Thoracic aorta (tissue), 2 donors: Measurements from ENCODE around the gene SLC25A41. TPM values are rescaled to one million over a fixed set of nuclear protein-coding genes. Genes with fewer than 3 reads are reported as not detected.

ENCODE experiments used
- ATAC-seq: fragments of 150-250 bp; one replicate; pipeline ENCODE4 v1.8.0; 2017; ENCODE audit warnings: low read depth; ENCODE audit not compliant: insufficient number of reproducible peaks, low FRiP score
- DNase-seq: peaks from one replicate; pipeline ENCODE4 v3.0.0-alpha.2; 2020; ENCODE audit warnings: low spot score
- H3K27ac ChIP-seq, 2 donors: fragments of 200-600 bp; sonication (generic); 1 replicate in 1 of 2; 2 replicates in 1 of 2; pipeline ENCODE4 v1.5.1; 2016; ENCODE audit warnings: mild to moderate bottlenecking in 2 of 2, moderate library complexity in 2 of 2
- H3K27me3 ChIP-seq: fragments of 200-600 bp; sonication (generic); replicated peaks from 2 replicates; pipeline ENCODE4 v1.6.0; 2016; ENCODE audit warnings: mild to moderate bottlenecking; ENCODE audit not compliant: insufficient read depth
- H3K36me3 ChIP-seq: fragments of 200-600 bp; sonication (generic); one replicate; pipeline ENCODE4 v1.5.1; 2016
- H3K4me1 ChIP-seq, 2 donors: fragments of 200-600 bp; sonication (generic); 1 replicate in 1 of 2; 2 replicates in 1 of 2; pipeline versions ENCODE4 v1.5.1 to v1.6.0; 2016; ENCODE audit warnings: low read depth in 2 of 2, mild to moderate bottlenecking in 1 of 2; ENCODE audit not compliant: control insufficient read depth in 1 of 2
- H3K4me3 ChIP-seq: fragments of 200-600 bp; sonication (generic); 2 replicates; pipeline ENCODE4 v1.5.1; 2016; ENCODE audit warnings: mild to moderate bottlenecking
- H3K9me3 ChIP-seq: fragments of 200-600 bp; sonication (generic); 2 replicates; pipeline ENCODE4 v1.5.1; 2016
- CTCF ChIP-seq: fragments of 200-600 bp; sonication (generic); IDR thresholded peaks from one replicate; pipeline ENCODE4 v1.5.1; 2019; ENCODE audit warnings: antibody characterized with exemption
- total RNA-seq, 2 donors: library from RNA; depleted of rRNA; stranded (reverse); fragments of >200 nt; gene quantifications; one replicate each; pipeline versions ENCODE4 v1.1.0 to v1.2.3, GENCODE V29; 2016

The SLC25A41 gene
- total RNA-seq, 2 donors from 2014 or later = 0.71 TPM; not detected in 1

DNA sequence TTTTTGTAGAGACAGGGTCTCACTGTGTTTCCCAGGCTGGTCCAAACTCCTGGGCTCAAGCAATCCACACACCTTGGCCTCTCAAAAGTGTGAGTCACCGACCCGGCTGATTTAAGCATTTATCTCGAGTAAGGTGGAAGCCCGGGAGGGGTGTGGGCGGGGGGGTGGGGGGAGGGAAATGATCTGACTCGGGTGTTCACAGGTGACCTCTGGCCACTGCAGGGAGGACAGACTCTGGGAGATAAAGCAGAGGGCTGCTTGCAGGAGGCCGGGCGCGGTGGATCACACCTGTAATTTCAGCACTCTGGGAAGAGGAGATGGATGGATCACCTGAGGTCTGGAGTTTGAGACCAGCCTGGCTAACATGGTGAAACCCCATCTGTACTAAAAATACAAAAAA lies 40.1 kb upstream of the SLC25A41 start:
- no peaks in the 10 kb centered on the region for H3K27me3 ChIP-seq
- H3K9me3 ChIP-seq = no peaks in the 10 kb centered on the region
- no peak for TF ChIP-seq CTCF
- H3K4me3 ChIP-seq = no peak overlapping the region
- ATAC-seq (no peak), DNase-seq (no peak)
- H3K36me3 ChIP-seq = no peaks in the 10 kb centered on the region
- H3K27ac ChIP-seq = no peak overlapping the region
- peaks cover 0 to 12% of the 10 kb centered on the region in 2 donors for H3K4me1 ChIP-seq

DNA sequence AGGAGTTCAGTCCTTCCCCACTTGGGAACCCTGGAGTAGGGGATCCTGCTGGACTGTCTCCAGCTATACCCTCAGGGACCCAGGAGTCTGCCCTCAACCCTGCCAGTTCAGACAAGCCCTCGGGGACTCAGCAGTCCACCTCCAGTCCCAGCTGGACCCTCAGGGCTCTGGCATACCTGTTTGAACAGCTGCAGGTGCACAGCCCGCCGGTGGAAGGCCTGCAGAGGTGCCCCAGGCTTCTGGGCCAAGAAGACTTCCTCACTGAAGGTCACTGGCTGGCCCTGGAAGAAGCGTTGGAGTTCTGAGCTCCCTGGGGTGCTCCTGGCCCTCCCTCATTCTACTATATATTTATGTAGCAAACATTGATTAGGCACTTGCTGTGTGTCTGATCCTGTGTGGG lies 39.1 kb upstream of the SLC25A41 start:
- Histone ChIP-seq H3K9me3 (no peaks in the 10 kb centered on the region), H3K27me3 (no peaks in the 10 kb centered on the region), H3K36me3 (no peaks in the 10 kb centered on the region), H3K4me1 (peaks cover 0 to 12% of the 10 kb centered on the region in 2 donors), H3K4me3 (no peak overlapping the region), H3K27ac (no peak overlapping the region)
- ATAC-seq = no peak
- TF ChIP-seq CTCF = no peak
- DNase-seq = no peak

DNA sequence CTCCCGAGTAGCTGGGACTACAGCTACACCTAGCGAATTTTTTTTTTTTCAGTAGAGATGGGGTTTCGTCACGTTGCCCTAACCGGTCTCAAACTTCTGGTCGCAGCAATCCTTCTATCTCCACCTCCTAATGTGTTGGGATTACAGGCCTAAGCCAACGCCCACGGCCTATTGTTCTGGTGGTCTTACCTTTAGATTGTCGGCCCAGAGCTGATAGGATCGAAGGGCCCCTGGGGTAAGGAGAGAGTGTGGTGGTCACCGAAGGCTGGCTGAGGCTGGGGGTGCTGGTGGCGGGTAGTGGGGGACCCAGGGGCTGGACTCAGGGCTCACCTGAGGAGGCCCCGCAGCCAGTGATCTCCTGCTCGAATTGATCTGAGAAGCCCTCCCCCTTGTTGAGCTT lies 37.5 kb upstream of the SLC25A41 start:
- ATAC-seq (no peak), DNase-seq (no peak)
- H3K27me3 ChIP-seq = no peaks in the 10 kb centered on the region
- no peaks in the 10 kb centered on the region for H3K36me3 ChIP-seq
- H3K27ac ChIP-seq = no peak overlapping the region
- no peaks in the 10 kb centered on the region for H3K9me3 ChIP-seq
- TF ChIP-seq CTCF = no peak
- H3K4me3 ChIP-seq = no peak overlapping the region
- peaks cover 0 to 4% of the 10 kb centered on the region in 2 donors for H3K4me1 ChIP-seq

- no peak for ATAC-seq
- no peak for TF ChIP-seq CTCF
- Histone ChIP-seq H3K27ac (no peak overlapping the region), H3K36me3 (no peaks in the 10 kb centered on the region), H3K27me3 (no peaks in the 10 kb centered on the region), H3K9me3 (no peaks in the 10 kb centered on the region), H3K4me1 (no peaks in the 10 kb centered on the region), H3K4me3 (no peak overlapping the region)
- no peak for DNase-seq
Measured at GRCh38 chr19:6470173-6470572, 36.6 kb upstream of the SLC25A41 start.

GRCh38 chr19:6467384-6467783 lies 33.8 kb upstream of the SLC25A41 start:
- Histone ChIP-seq H3K9me3 (no peaks in the 10 kb centered on the region), H3K4me3 (no peak overlapping the region), H3K36me3 (no peaks in the 10 kb centered on the region), H3K27ac (no peak overlapping the region), H3K27me3 (no peaks in the 10 kb centered on the region), H3K4me1 (no peaks in the 10 kb centered on the region)
- no peak for ATAC-seq
- no peak for TF ChIP-seq CTCF
- no peak for DNase-seq
